Keratinocyte (primary cell): Measurements from ENCODE around the gene ID3. TPM values are rescaled to one million over a fixed set of nuclear protein-coding genes. Genes with fewer than 3 reads are reported as not detected.
A peak's percentile ranks its signal among the peaks of the same experiment; 100 is the strongest.

ENCODE experiments used
- DNase-seq: peaks from one replicate; pipeline ENCODE4 v3.0.0-alpha.2; 2011; ENCODE audit warnings: low read depth, missing footprints, low spot score
- FAIRE-seq: peaks from 2 replicates; lab custom pipeline; 2011; peaks lifted over from hg19 to GRCh38; lab: Jason Lieb, UNC
- H2AFZ ChIP-seq: 2 replicates; pipeline ENCODE4 v1.6.0; 2012; ENCODE audit warnings: low read length, control low read depth, inconsistent platforms; ENCODE audit not compliant: control insufficient read depth
- H3K27ac ChIP-seq: 2 replicates; pipeline ENCODE4 v1.5.1; 2011; ENCODE audit warnings: low read length; ENCODE audit not compliant: control insufficient read depth, insufficient read depth
- H3K27me3 ChIP-seq: 3 replicates; pipeline ENCODE4 v1.6.0; 2011; ENCODE audit warnings: low read length; ENCODE audit not compliant: control insufficient read depth, insufficient read depth; ENCODE audit errors: extremely low read depth
- H3K36me3 ChIP-seq, 2 experiments: 2 replicates in 1 of 2; 3 replicates in 1 of 2; pipeline ENCODE4 v1.5.1; 2011; ENCODE audit warnings: low read length in 2 of 2, mild to moderate bottlenecking in 1 of 2; ENCODE audit not compliant: control insufficient read depth in 2 of 2, insufficient read depth in 2 of 2; ENCODE audit errors: extremely low read depth in 1 of 2
- H3K4me1 ChIP-seq: 3 replicates; pipeline ENCODE4 v1.5.1; 2011; ENCODE audit warnings: low read length; ENCODE audit not compliant: control insufficient read depth, insufficient read depth; ENCODE audit errors: extremely low read depth
- H3K4me2 ChIP-seq: 3 replicates; pipeline ENCODE4 v1.6.0; 2011; ENCODE audit warnings: low read depth, low read length; ENCODE audit not compliant: control insufficient read depth, insufficient read depth; ENCODE audit errors: extremely low read depth
- H3K4me3 ChIP-seq, 3 experiments: fragments of 200-600 bp in 1 of 3; sonication (generic) in 1 of 3; 2 replicates in 2 of 3; 3 replicates in 1 of 3; pipeline ENCODE4 v1.5.1; 2011 to 2016; ENCODE audit warnings: low read length in 3 of 3, mild to moderate bottlenecking in 3 of 3, control low read depth in 2 of 3, inconsistent platforms in 1 of 3, low read depth in 1 of 3, mixed read lengths in 1 of 3, mixed run types in 1 of 3, moderate library complexity in 1 of 3; ENCODE audit not compliant: control insufficient read depth in 2 of 3, insufficient read depth in 2 of 3; ENCODE audit errors: extremely low read depth in 1 of 3
- H3K79me2 ChIP-seq: 2 replicates; pipeline ENCODE4 v1.6.0; 2012; ENCODE audit warnings: low read length; ENCODE audit not compliant: control insufficient read depth, insufficient read depth
- H3K9ac ChIP-seq: 3 replicates; pipeline ENCODE4 v1.6.0; 2011; ENCODE audit warnings: low read length; ENCODE audit not compliant: control insufficient read depth, insufficient read depth; ENCODE audit errors: extremely low read depth
- H3K9me1 ChIP-seq: 3 replicates; pipeline ENCODE4 v1.6.0; 2011; ENCODE audit warnings: low read length; ENCODE audit not compliant: control insufficient read depth, insufficient read depth; ENCODE audit errors: extremely low read depth
- H3K9me3 ChIP-seq: 2 replicates; pipeline ENCODE4 v1.5.1; 2012; ENCODE audit warnings: low read depth, low read length; ENCODE audit not compliant: control insufficient read depth
- H4K20me1 ChIP-seq: 3 replicates; pipeline ENCODE4 v1.6.0; 2011; ENCODE audit warnings: low read length; ENCODE audit not compliant: control insufficient read depth, insufficient read depth; ENCODE audit errors: extremely low read depth
- EZH2 ChIP-seq: IDR thresholded peaks from one replicate; pipeline ENCODE4 v1.6.1; 2012; ENCODE audit warnings: inconsistent platforms, mild to moderate bottlenecking, low read length, moderate library complexity
- dilution Hi-C: fragments of 300-500 bp; cut with MboI; formaldehyde crosslinking; loops from one replicate; pipeline ENCODE4 v1.7.0; 2020; ENCODE audit warnings: low sequenced_read_pairs; ENCODE audit not compliant: extremely low pct_ligation_motif_present
- polyA plus RNA-seq, 5 experiments: library from polyadenylated mRNA; depleted of rRNA in 3 of 5; stranded (reverse) in 3 of 5; stranded (forward) in 1 of 5; unstranded in 1 of 5; fragments of >200 nt; gene quantifications; 1 replicate in 1 of 5; 2 replicates in 3 of 5; 3 replicates in 1 of 5; pipeline versions ENCODE4 v1.2.1 to v1.2.3, GENCODE V29; 2011 to 2012; ENCODE audit warnings: missing spikeins in 2 of 5, low read depth in 1 of 5, low replicate concordance in 1 of 5
- TF ChIP-seq, protein P1 (sequence below), 3 experiments: IDR thresholded peaks in 1 of 3; conservative IDR thresholded peaks in 1 of 3; optimal IDR thresholded peaks in 1 of 3; 2 replicates in 2 of 3; 3 replicates in 1 of 3; pipeline versions ENCODE3 to v1.5.1; 2011; ENCODE audit warnings: low read length in 3 of 3, mild to moderate bottlenecking in 3 of 3, moderate library complexity in 2 of 3, control low read depth in 1 of 3, inconsistent platforms in 1 of 3; ENCODE audit not compliant: insufficient read depth in 2 of 3; ENCODE audit errors: extremely low read depth in 1 of 3

ID3 gene
- polyA plus RNA-seq, 1 donor (not counting 4 experiments of a cell fraction or from before 2014, with no cell fraction given) = 38.0 TPM

DNA sequence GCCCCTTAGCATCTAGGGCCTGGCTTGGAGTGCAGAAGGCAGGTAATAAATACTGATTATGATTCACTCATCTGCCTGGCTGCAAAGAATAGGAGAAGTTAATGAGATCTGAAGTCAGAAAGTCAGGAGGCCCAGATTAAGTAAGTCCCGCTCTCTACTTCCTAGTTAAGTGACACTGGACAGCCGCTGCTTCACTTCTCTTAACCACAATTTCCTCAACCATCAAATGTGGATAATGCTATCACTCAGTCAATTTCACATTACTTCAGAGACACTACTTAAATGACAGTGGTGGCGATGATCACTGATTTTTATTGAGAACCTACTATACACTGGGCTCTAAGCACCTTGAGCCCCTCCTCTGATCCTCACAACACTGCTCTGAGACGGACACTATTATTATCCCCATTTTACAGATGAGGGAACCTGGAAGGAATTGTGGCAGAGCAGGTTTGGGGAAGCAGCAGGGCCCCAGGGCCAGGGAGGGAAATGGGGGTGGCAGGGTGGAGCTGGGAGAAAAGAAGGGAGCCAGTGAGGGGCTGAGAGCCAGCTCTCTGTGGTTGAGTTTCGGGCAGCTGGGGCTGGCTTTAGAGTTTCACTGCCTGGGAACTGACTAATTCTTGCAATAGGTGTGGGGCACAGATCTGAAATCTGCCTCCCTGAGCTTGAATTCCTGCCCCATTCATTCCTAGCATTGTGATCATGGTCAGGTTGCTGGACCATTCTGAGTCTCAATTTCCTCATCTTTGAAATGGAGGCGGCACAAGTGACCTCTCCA lies 25.9 kb downstream of the ID3 start:
- Histone ChIP-seq H3K4me3 (no peak overlapping the region), H3K9me3 (no peaks in the 10 kb centered on the region), H4K20me1 (no peaks in the 10 kb centered on the region), H3K36me3 (no peaks in the 10 kb centered on the region), H3K27ac (no peak overlapping the region), H3K9ac (no peak overlapping the region), H3K4me2 (peak overlapping the region; percentile 7), H2AFZ (no peak overlapping the region), H3K27me3 (peaks cover 15% of the 10 kb centered on the region), H3K79me2 (no peaks in the 10 kb centered on the region), H3K9me1 (peaks cover 2% of the 10 kb centered on the region), H3K4me1 (peaks cover 32% of the 10 kb centered on the region)
- FAIRE-seq = no peak
- dilution Hi-C loops = no loop called here
- no peak for DNase-seq
- TF ChIP-seq EZH2 = no peak
- TF ChIP-seq, protein P1, sequence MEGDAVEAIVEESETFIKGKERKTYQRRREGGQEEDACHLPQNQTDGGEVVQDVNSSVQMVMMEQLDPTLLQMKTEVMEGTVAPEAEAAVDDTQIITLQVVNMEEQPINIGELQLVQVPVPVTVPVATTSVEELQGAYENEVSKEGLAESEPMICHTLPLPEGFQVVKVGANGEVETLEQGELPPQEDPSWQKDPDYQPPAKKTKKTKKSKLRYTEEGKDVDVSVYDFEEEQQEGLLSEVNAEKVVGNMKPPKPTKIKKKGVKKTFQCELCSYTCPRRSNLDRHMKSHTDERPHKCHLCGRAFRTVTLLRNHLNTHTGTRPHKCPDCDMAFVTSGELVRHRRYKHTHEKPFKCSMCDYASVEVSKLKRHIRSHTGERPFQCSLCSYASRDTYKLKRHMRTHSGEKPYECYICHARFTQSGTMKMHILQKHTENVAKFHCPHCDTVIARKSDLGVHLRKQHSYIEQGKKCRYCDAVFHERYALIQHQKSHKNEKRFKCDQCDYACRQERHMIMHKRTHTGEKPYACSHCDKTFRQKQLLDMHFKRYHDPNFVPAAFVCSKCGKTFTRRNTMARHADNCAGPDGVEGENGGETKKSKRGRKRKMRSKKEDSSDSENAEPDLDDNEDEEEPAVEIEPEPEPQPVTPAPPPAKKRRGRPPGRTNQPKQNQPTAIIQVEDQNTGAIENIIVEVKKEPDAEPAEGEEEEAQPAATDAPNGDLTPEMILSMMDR (optimal IDR thresholded peaks at IDR 0.05 in 1 of 3, IDR thresholded peaks at IDR 0.05 in 1 of 3, conservative IDR thresholded peaks at IDR 0.05 in 1 of 3; ENCODE audit: extremely low read depth in 1 of 3, insufficient read depth in 2 of 3, low read length in 3 of 3) = no peak

DNA sequence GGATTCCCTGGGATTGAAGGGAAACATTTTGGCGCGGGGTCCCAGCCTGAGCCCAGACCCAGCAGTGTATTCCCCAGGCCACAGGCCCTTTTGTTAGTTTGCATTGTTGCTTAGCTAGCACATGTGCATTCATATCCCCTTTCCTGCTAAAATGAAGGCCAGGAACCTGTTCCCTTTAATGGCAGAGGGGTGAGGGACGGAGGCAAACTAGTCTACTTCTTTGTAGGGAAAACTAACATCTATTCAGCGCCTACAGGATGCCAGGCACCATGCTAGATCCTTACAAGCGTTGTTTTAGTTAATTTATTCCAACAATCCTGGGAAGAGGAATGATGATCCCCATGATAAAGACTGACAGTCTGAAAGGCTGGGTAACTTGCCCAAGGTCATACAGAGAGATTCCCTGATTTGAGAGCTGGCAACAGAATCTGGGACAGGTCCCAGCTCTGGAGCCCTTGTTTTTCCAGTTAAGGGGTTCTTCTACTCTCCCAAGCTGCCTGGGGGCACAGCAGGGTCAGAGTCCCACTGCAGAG lies 27.7 kb downstream of the ID3 start:
- Histone ChIP-seq H4K20me1 (no peaks in the 10 kb centered on the region), H3K36me3 (no peaks in the 10 kb centered on the region), H3K27ac (no peak overlapping the region), H3K9me1 (peaks cover 2% of the 10 kb centered on the region), H3K27me3 (peaks cover 15% of the 10 kb centered on the region), H3K79me2 (no peaks in the 10 kb centered on the region), H3K4me1 (peaks cover 38% of the 10 kb centered on the region), H3K9ac (peak overlapping the region; percentile 13), H3K9me3 (no peaks in the 10 kb centered on the region), H3K4me3 (peak overlapping the region in 1 of 3 experiments; percentile 52), H2AFZ (peak overlapping the region; percentile 78), H3K4me2 (peak overlapping the region; percentile 76)
- dilution Hi-C loops = no loop called here
- no peak for FAIRE-seq
- TF ChIP-seq, protein P1 (optimal IDR thresholded peaks at IDR 0.05 in 1 of 3, IDR thresholded peaks at IDR 0.05 in 1 of 3, conservative IDR thresholded peaks at IDR 0.05 in 1 of 3; ENCODE audit: extremely low read depth in 1 of 3, insufficient read depth in 2 of 3, low read length in 3 of 3) = no peak
- TF ChIP-seq EZH2 = no peak
- no peak for DNase-seq
